Astrocyte of the hippocampus (primary cell): ENCODE data around the gene DPYD.

Experiments
- DNase-seq: peaks from one replicate; pipeline ENCODE4 v3.0.0; 2011; ENCODE audit warnings: low read depth, low spot score

The DPYD gene

GRCh38 chr1:97145321-97145956 lies 775.4 kb downstream of the DPYD start:
- peak; percentile 96 for DNase-seq

- DNase-seq = peak; percentile 70
These were observed 776.3 kb downstream of the DPYD start for GRCh38 chr1:97144527-97144926.

- DNase-seq = peak; percentile 55
These were observed 777.5 kb downstream of the DPYD start for GRCh38 chr1:97143236-97143882.

- DNase-seq = no peak
These were observed 780.2 kb downstream of the DPYD start for GRCh38 chr1:97140611-97141010.

- peak; percentile 65 for DNase-seq
These were observed 781.3 kb downstream of the DPYD start for GRCh38 chr1:97139512-97139911.

- DNase-seq = no peak
These were observed 782.3 kb downstream of the DPYD start for GRCh38 chr1:97138515-97139032.

GRCh38 chr1:97137862-97138514 lies 782.8 kb downstream of the DPYD start:
- peak; percentile 73 for DNase-seq

GRCh38 chr1:97136996-97137395 lies 783.8 kb downstream of the DPYD start:
- DNase-seq = no peak

GRCh38 chr1:97135972-97136371 lies 784.9 kb downstream of the DPYD start:
- no peak for DNase-seq

GRCh38 chr1:97128426-97128825 lies 792.4 kb downstream of the DPYD start:
- no peak for DNase-seq

- no peak for DNase-seq
These were observed 797.0 kb downstream of the DPYD start for GRCh38 chr1:97123717-97124431.

GRCh38 chr1:97120806-97121205 lies 800.0 kb downstream of the DPYD start:
- no peak for DNase-seq

- no peak for DNase-seq
These were observed 801.3 kb downstream of the DPYD start for GRCh38 chr1:97119260-97120158.

GRCh38 chr1:97114842-97115241 lies 806.0 kb downstream of the DPYD start:
- no peak for DNase-seq

GRCh38 chr1:97112442-97112841 lies 808.4 kb downstream of the DPYD start:
- DNase-seq = no peak

- DNase-seq = no peak
These were observed 812.7 kb downstream of the DPYD start for GRCh38 chr1:97108179-97108578.

- DNase-seq = no peak
These were observed 815.3 kb downstream of the DPYD start for GRCh38 chr1:97105531-97105930.

- no peak for DNase-seq
These were observed 819.3 kb downstream of the DPYD start for GRCh38 chr1:97101509-97101908.

- DNase-seq = no peak
These were observed 823.4 kb downstream of the DPYD start for GRCh38 chr1:97097404-97097925.

- DNase-seq = no peak
These were observed 825.1 kb downstream of the DPYD start for GRCh38 chr1:97095764-97096163.
